Liver (tissue), 9 donors: ENCODE results near the gene ARF1. TPM values are rescaled to one million over a fixed set of nuclear protein-coding genes. Genes with fewer than 3 reads are reported as not detected.

Experiments used
- DNase-seq: peaks from one replicate; pipeline ENCODE4 v3.0.0-alpha.2; 2017; ENCODE audit warnings: low spot score
- H3K27ac ChIP-seq, 2 donors: one replicate each; pipeline ENCODE4 v1.7.0; 2013; ENCODE audit warnings: inconsistent platforms in 2 of 2, low read length in 2 of 2, control low read depth in 1 of 2, low read depth in 1 of 2, mild to moderate bottlenecking in 1 of 2
- H3K27me3 ChIP-seq, 4 donors: one replicate each; pipeline versions ENCODE4 v1.6.1 to v1.7.0; 2013; ENCODE audit warnings: low read length in 3 of 4, inconsistent platforms in 1 of 4, mild to moderate bottlenecking in 1 of 4, moderate library complexity in 1 of 4; ENCODE audit not compliant: control insufficient read depth in 4 of 4, insufficient read depth in 4 of 4
- H3K36me3 ChIP-seq, 4 donors: one replicate each; pipeline versions ENCODE4 v1.6.1 to v1.7.0; 2013; ENCODE audit warnings: low read length in 3 of 4, mild to moderate bottlenecking in 3 of 4, low read depth in 1 of 4, moderate library complexity in 1 of 4; ENCODE audit not compliant: control insufficient read depth in 4 of 4, insufficient read depth in 3 of 4
- H3K4me1 ChIP-seq, 4 donors: one replicate each; pipeline versions ENCODE4 v1.6.1 to v1.7.0; 2013; ENCODE audit warnings: low read length in 3 of 4, mild to moderate bottlenecking in 3 of 4, moderate library complexity in 1 of 4; ENCODE audit not compliant: control insufficient read depth in 4 of 4, insufficient read depth in 4 of 4
- H3K4me3 ChIP-seq, 3 donors: one replicate each; pipeline versions ENCODE4 v1.6.1 to v1.7.0; 2013; ENCODE audit warnings: low read length in 3 of 3, control low read depth in 1 of 3, low read depth in 1 of 3, mild to moderate bottlenecking in 1 of 3
- H3K9ac ChIP-seq, 2 donors: one replicate each; pipeline ENCODE4 v1.7.0; 2013; ENCODE audit warnings: low read length in 2 of 2, mild to moderate bottlenecking in 2 of 2, moderate library complexity in 2 of 2, control low read depth in 1 of 2, low read depth in 1 of 2
- H3K9me3 ChIP-seq, 4 donors: one replicate each; pipeline versions ENCODE4 v1.6.1 to v1.7.0; 2013; ENCODE audit warnings: low read length in 3 of 4; ENCODE audit not compliant: control insufficient read depth in 4 of 4
- CTCF ChIP-seq: fragments of 150-350 bp; IDR thresholded peaks from 2 replicates; pipeline ENCODE4 v1.5.1; 2017; ENCODE audit warnings: improper control_type of control experiment, low read depth, low read length; ENCODE audit not compliant: missing input control
- EGR1 ChIP-seq, 2 donors: IDR thresholded peaks; 2 replicates each; pipeline ENCODE4 v1.6.1; 2016 to 2018; ENCODE audit warnings: antibody characterized with exemption in 2 of 2, low read depth in 2 of 2
- FOXA1 ChIP-seq: IDR thresholded peaks from 2 replicates; pipeline ENCODE4 v1.6.1; 2016; ENCODE audit warnings: antibody characterized with exemption
- GABPA ChIP-seq, 2 donors: IDR thresholded peaks in 1 of 2; conservative IDR thresholded peaks in 1 of 2; 2 replicates each; pipeline ENCODE4 v1.6.1; 2016; ENCODE audit warnings: antibody characterized with exemption in 2 of 2, mild to moderate bottlenecking in 1 of 2, moderate library complexity in 1 of 2
- HNF4G ChIP-seq: IDR thresholded peaks from 2 replicates; pipeline ENCODE4 v1.6.1; 2016; ENCODE audit warnings: antibody characterized with exemption
- JUND ChIP-seq, 2 donors: IDR thresholded peaks; 2 replicates each; pipeline ENCODE4 v1.6.1; 2016; ENCODE audit warnings: antibody characterized with exemption in 2 of 2
- NR2F2 ChIP-seq: IDR thresholded peaks from 2 replicates; pipeline ENCODE4 v1.6.1; 2016; ENCODE audit warnings: antibody characterized with exemption
- RAD21 ChIP-seq, 2 donors: IDR thresholded peaks; 2 replicates each; pipeline ENCODE4 v1.6.1; 2016; ENCODE audit warnings: antibody characterized with exemption in 2 of 2, mild to moderate bottlenecking in 2 of 2
- RXRA ChIP-seq, 2 donors: IDR thresholded peaks; 2 replicates each; pipeline ENCODE4 v1.6.1; 2017 to 2018; ENCODE audit warnings: antibody characterized with exemption in 2 of 2, mild to moderate bottlenecking in 1 of 2
- SP1 ChIP-seq: IDR thresholded peaks from 2 replicates; pipeline ENCODE4 v1.6.1; 2018; ENCODE audit warnings: antibody characterized with exemption, mild to moderate bottlenecking
- YY1 ChIP-seq: IDR thresholded peaks from 2 replicates; pipeline ENCODE4 v1.6.1; 2016; ENCODE audit warnings: antibody characterized with exemption, mild to moderate bottlenecking
- WGBS: extraction: QIAGEN DNeasy Blood & Tissue Kit; methylation state at CpG from one replicate; pipeline ENCODE4 v1.1.7; 2013; 5-methylcytosine and 5-hydroxymethylcytosine counted together
- polyA plus RNA-seq, 2 donors: library from polyadenylated mRNA; stranded (reverse) in 1 of 2; unstranded in 1 of 2; fragments of 200-250 nt in 1 of 2; fragments of >200 nt in 1 of 2; fragmentation: Nextera tagmentation in 1 of 2; extraction: Ambion mirVana in 1 of 2; gene quantifications; one replicate each; pipeline versions ENCODE4 v1.2.1 to v1.2.3, GENCODE V29; 2013 to 2015
- total RNA-seq, 2 donors: library from RNA; depleted of rRNA; stranded (reverse); fragments of >200 nt; gene quantifications; one replicate each; pipeline ENCODE4 v1.2.3, GENCODE V29; 2014
- TF ChIP-seq, protein P1 (sequence below): IDR thresholded peaks from 2 replicates; pipeline ENCODE4 v1.6.1; 2016; ENCODE audit warnings: antibody characterized with exemption
- TF ChIP-seq, protein P2 (sequence below): IDR thresholded peaks from 2 replicates; pipeline ENCODE4 v1.6.1; 2016; ENCODE audit warnings: antibody characterized with exemption
- TF ChIP-seq, protein P3 (sequence below): IDR thresholded peaks from 2 replicates; pipeline ENCODE4 v1.6.1; 2016; ENCODE audit warnings: antibody characterized with exemption, mild to moderate bottlenecking
- TF ChIP-seq, protein P4 (sequence below): IDR thresholded peaks from 2 replicates; pipeline ENCODE4 v1.6.1; 2016; ENCODE audit warnings: antibody characterized with exemption
- donor health status: healthy.
- donor health status: healthy.
- donor health status: healthy.
- donor health status: healthy.
- donor health status: healthy.

Gene ARF1
- total and polyA plus RNA-seq, 4 donors = 151 to 282 (median 213) TPM

GRCh38 chr1:228076796-228077430, 5.6 kb upstream of the ARF1 start:
- Histone ChIP-seq H3K4me3 (no peak overlapping the region), H3K9me3 (no peaks in the 10 kb centered on the region), H3K4me1 (peaks cover 7 to 9% (median 8%) of the 10 kb centered on the region in 4 donors), H3K9ac (no peak overlapping the region), H3K27me3 (no peaks in the 10 kb centered on the region), H3K27ac (no peak overlapping the region), H3K36me3 (no peaks in the 10 kb centered on the region)
- TF ChIP-seq CTCF (no peak), YY1 (no peak), SP1 (no peak), RXRA (IDR thresholded peaks at IDR 0.05) (no peak), NR2F2 (no peak), EGR1 (IDR thresholded peaks at IDR 0.05; ENCODE audit: low read depth in 2 of 2) (no peak)
- TF ChIP-seq, protein P1, sequence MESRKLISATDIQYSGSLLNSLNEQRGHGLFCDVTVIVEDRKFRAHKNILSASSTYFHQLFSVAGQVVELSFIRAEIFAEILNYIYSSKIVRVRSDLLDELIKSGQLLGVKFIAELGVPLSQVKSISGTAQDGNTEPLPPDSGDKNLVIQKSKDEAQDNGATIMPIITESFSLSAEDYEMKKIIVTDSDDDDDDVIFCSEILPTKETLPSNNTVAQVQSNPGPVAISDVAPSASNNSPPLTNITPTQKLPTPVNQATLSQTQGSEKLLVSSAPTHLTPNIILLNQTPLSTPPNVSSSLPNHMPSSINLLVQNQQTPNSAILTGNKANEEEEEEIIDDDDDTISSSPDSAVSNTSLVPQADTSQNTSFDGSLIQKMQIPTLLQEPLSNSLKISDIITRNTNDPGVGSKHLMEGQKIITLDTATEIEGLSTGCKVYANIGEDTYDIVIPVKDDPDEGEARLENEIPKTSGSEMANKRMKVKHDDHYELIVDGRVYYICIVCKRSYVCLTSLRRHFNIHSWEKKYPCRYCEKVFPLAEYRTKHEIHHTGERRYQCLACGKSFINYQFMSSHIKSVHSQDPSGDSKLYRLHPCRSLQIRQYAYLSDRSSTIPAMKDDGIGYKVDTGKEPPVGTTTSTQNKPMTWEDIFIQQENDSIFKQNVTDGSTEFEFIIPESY = no peak
- TF ChIP-seq, protein P2, sequence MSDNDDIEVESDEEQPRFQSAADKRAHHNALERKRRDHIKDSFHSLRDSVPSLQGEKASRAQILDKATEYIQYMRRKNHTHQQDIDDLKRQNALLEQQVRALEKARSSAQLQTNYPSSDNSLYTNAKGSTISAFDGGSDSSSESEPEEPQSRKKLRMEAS = no peak
- DNase-seq = no peak
- 72% methylated on average over 9 of the region's 9 CpGs for WGBS

DNA sequence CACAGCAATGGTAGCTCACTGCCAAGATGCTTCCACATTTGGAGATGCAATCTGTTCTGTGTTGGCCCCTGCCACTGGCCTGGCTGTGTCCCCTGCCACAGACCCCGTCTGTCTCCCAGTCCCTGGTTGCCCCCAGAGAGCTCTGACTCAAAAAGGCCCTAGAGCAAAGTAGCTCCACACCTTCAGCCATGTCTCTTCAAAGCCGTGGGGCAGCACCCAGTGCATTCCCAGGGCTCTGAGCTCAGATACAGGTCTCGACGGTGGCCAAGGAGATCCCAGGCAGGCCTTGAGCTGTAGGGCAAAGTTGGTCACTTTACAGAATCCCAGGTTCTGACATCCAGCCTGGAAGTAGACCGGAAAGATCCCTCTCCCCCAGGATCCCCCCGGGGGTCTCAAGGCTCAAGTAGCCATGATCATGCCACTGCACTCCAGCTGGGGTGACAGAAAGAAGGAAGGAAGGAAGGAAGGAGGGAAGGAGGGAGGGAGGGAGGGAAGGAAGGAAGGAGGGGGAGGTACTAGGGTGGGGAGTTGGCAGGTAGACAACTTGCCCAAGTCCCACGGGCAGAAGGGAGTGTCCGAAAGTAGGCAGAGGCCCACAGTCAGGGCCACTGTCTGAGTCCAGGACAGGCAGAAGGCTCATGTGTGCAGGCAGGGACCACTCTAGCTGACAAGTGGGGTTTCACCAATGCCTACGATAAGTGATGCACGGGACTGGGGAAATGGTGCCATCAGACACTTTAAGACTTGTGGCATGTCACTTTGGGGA, 4.8 kb upstream of the ARF1 start:
- H3K36me3 ChIP-seq = no peaks in the 10 kb centered on the region
- TF ChIP-seq GABPA (IDR thresholded peaks at IDR 0.05 in 1 of 2, conservative IDR thresholded peaks at IDR 0.05 in 1 of 2) (no peak), HNF4G (no peak), RXRA (IDR thresholded peaks at IDR 0.05) (no peak), RAD21 (IDR thresholded peaks at IDR 0.05) (no peak), JUND (IDR thresholded peaks at IDR 0.05) (no peak), YY1 (no peak), FOXA1 (no peak), EGR1 (IDR thresholded peaks at IDR 0.05; ENCODE audit: low read depth in 2 of 2) (no peak)
- TF ChIP-seq, protein P3, sequence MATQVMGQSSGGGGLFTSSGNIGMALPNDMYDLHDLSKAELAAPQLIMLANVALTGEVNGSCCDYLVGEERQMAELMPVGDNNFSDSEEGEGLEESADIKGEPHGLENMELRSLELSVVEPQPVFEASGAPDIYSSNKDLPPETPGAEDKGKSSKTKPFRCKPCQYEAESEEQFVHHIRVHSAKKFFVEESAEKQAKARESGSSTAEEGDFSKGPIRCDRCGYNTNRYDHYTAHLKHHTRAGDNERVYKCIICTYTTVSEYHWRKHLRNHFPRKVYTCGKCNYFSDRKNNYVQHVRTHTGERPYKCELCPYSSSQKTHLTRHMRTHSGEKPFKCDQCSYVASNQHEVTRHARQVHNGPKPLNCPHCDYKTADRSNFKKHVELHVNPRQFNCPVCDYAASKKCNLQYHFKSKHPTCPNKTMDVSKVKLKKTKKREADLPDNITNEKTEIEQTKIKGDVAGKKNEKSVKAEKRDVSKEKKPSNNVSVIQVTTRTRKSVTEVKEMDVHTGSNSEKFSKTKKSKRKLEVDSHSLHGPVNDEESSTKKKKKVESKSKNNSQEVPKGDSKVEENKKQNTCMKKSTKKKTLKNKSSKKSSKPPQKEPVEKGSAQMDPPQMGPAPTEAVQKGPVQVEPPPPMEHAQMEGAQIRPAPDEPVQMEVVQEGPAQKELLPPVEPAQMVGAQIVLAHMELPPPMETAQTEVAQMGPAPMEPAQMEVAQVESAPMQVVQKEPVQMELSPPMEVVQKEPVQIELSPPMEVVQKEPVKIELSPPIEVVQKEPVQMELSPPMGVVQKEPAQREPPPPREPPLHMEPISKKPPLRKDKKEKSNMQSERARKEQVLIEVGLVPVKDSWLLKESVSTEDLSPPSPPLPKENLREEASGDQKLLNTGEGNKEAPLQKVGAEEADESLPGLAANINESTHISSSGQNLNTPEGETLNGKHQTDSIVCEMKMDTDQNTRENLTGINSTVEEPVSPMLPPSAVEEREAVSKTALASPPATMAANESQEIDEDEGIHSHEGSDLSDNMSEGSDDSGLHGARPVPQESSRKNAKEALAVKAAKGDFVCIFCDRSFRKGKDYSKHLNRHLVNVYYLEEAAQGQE = no peak
- TF ChIP-seq, protein P1 = no peak
- TF ChIP-seq, protein P2 = no peak
- TF ChIP-seq, protein P4, sequence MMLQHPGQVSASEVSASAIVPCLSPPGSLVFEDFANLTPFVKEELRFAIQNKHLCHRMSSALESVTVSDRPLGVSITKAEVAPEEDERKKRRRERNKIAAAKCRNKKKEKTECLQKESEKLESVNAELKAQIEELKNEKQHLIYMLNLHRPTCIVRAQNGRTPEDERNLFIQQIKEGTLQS = no peak
- H3K27me3 ChIP-seq = no peaks in the 10 kb centered on the region
- H3K4me3 ChIP-seq = no peak overlapping the region
- peaks cover 7 to 9% (median 8%) of the 10 kb centered on the region in 4 donors for H3K4me1 ChIP-seq
- WGBS = 75% methylated on average over 10 of the region's 10 CpGs
- DNase-seq = no peak
- no peak overlapping the region for H3K9ac ChIP-seq
- no peak overlapping the region for H3K27ac ChIP-seq
- H3K9me3 ChIP-seq = no peaks in the 10 kb centered on the region
